Skeletal muscle satellite cell (primary cell): ENCODE data around the gene RNF212B.
"Not testable (repeated sequence)": the region's sequence is repeated elsewhere in the genome, so short reads cannot be mapped to it uniquely, and the experiment has no call there.

Experiments
- H3K27me3 ChIP-seq: 2 replicates; pipeline ENCODE4 v1.7.0; 2013; ENCODE audit warnings: low read length; ENCODE audit not compliant: control insufficient read depth, insufficient read depth
- H3K36me3 ChIP-seq: 2 replicates; pipeline ENCODE4 v1.7.0; 2013; ENCODE audit warnings: mild to moderate bottlenecking, control low read depth, low read length; ENCODE audit not compliant: insufficient read depth
- H3K4me1 ChIP-seq: 2 replicates; pipeline ENCODE4 v1.7.0; 2013; ENCODE audit warnings: low read length; ENCODE audit not compliant: control insufficient read depth, insufficient read depth
- H3K4me2 ChIP-seq: 2 replicates; pipeline ENCODE4 v1.7.0; 2013; ENCODE audit warnings: mild to moderate bottlenecking, low read length
- H3K4me3 ChIP-seq: 2 replicates; pipeline ENCODE4 v1.7.0; 2013; ENCODE audit warnings: low read length
- H3K9ac ChIP-seq: 2 replicates; pipeline ENCODE4 v1.7.0; 2013; ENCODE audit warnings: mild to moderate bottlenecking, low read depth, low read length, moderate library complexity
- H3K9me3 ChIP-seq: replicated peaks from 2 replicates; pipeline ENCODE4 v1.7.0; 2013; ENCODE audit warnings: mild to moderate bottlenecking, control low read depth, low read length

RNF212B gene

GRCh38 chr14:23217032-23218020, 20.4 kb upstream of the RNF212B start:
- Histone ChIP-seq H3K9me3 (no peaks in the 10 kb centered on the region), H3K4me2 (no peak overlapping the region), H3K4me1 (no peaks in the 10 kb centered on the region), H3K27me3 (peaks cover 27% of the 10 kb centered on the region), H3K9ac (no peak overlapping the region), H3K4me3 (no peak overlapping the region), H3K36me3 (no peaks in the 10 kb centered on the region)

GRCh38 chr14:23219075-23219474, 18.7 kb upstream of the RNF212B start:
- H3K4me3 ChIP-seq = no peak overlapping the region
- no peaks in the 10 kb centered on the region for H3K4me1 ChIP-seq
- no peaks in the 10 kb centered on the region for H3K36me3 ChIP-seq
- H3K9me3 ChIP-seq = no peaks in the 10 kb centered on the region
- no peak overlapping the region for H3K9ac ChIP-seq
- no peak overlapping the region for H3K4me2 ChIP-seq
- peaks cover 22% of the 10 kb centered on the region for H3K27me3 ChIP-seq

GRCh38 chr14:23224958-23225357, 12.8 kb upstream of the RNF212B start:
- H3K9ac ChIP-seq, H3K36me3 ChIP-seq, H3K9me3 ChIP-seq, H3K4me3 ChIP-seq, H3K4me1 ChIP-seq, H3K4me2 ChIP-seq: not testable (repeated sequence)
- H3K27me3 ChIP-seq = peaks cover 15% of the 10 kb centered on the region

- Histone ChIP-seq H3K9ac (no peak overlapping the region), H3K27me3 (peaks cover 5% of the 10 kb centered on the region), H3K4me2 (no peak overlapping the region), H3K4me1 (no peaks in the 10 kb centered on the region), H3K4me3 (no peak overlapping the region), H3K36me3 (no peaks in the 10 kb centered on the region), H3K9me3 (no peaks in the 10 kb centered on the region)
These were observed 10.2 kb upstream of the RNF212B start for GRCh38 chr14:23227566-23227965.

GRCh38 chr14:23228812-23229211, 8.9 kb upstream of the RNF212B start:
- H3K4me3 ChIP-seq = no peak overlapping the region
- no peaks in the 10 kb centered on the region for H3K9me3 ChIP-seq
- H3K4me1 ChIP-seq = no peaks in the 10 kb centered on the region
- no peak overlapping the region for H3K9ac ChIP-seq
- H3K36me3 ChIP-seq = no peaks in the 10 kb centered on the region
- H3K4me2 ChIP-seq = no peak overlapping the region
- peaks cover 5% of the 10 kb centered on the region for H3K27me3 ChIP-seq

- H3K4me2 ChIP-seq, H3K4me3 ChIP-seq, H3K9me3 ChIP-seq, H3K9ac ChIP-seq, H3K4me1 ChIP-seq, H3K36me3 ChIP-seq: not testable (repeated sequence)
- H3K27me3 ChIP-seq = peaks cover 20% of the 10 kb centered on the region
These were observed 5.4 kb upstream of the RNF212B start for GRCh38 chr14:23232241-23232808.

- H3K4me2 ChIP-seq = no peak overlapping the region
- H3K4me1 ChIP-seq = peaks cover 6% of the 10 kb centered on the region
- H3K36me3 ChIP-seq = no peaks in the 10 kb centered on the region
- H3K27me3 ChIP-seq = peaks cover 35% of the 10 kb centered on the region
- no peaks in the 10 kb centered on the region for H3K9me3 ChIP-seq
- no peak overlapping the region for H3K9ac ChIP-seq
- H3K4me3 ChIP-seq = no peak overlapping the region
These were observed 2.9 kb downstream of the RNF212B start for GRCh38 chr14:23240661-23241060.

GRCh38 chr14:23241061-23241715, 3.5 kb downstream of the RNF212B start:
- peaks cover 33% of the 10 kb centered on the region for H3K27me3 ChIP-seq
- not testable (repeated sequence) for H3K9ac ChIP-seq, H3K4me1 ChIP-seq, H3K9me3 ChIP-seq, H3K4me3 ChIP-seq, H3K4me2 ChIP-seq, H3K36me3 ChIP-seq

- Histone ChIP-seq H3K9ac (no peak overlapping the region), H3K36me3 (no peaks in the 10 kb centered on the region), H3K4me3 (no peak overlapping the region), H3K4me2 (no peak overlapping the region), H3K9me3 (no peaks in the 10 kb centered on the region), H3K27me3 (peaks cover 30% of the 10 kb centered on the region), H3K4me1 (peaks cover 6% of the 10 kb centered on the region)
These were observed 4.3 kb downstream of the RNF212B start for GRCh38 chr14:23242076-23242475.

GRCh38 chr14:23243066-23243465, 5.3 kb downstream of the RNF212B start:
- no peak overlapping the region for H3K4me3 ChIP-seq
- H3K27me3 ChIP-seq = peaks cover 28% of the 10 kb centered on the region
- no peaks in the 10 kb centered on the region for H3K36me3 ChIP-seq

GRCh38 chr14:23245282-23245681, 7.5 kb downstream of the RNF212B start:
- Histone ChIP-seq H3K9me3 (no peaks in the 10 kb centered on the region), H3K4me3 (no peak overlapping the region), H3K36me3 (no peaks in the 10 kb centered on the region), H3K4me1 (no peaks in the 10 kb centered on the region), H3K27me3 (peaks cover 31% of the 10 kb centered on the region), H3K4me2 (no peak overlapping the region), H3K9ac (no peak overlapping the region)

More at GRCh38 chr14:23243066-23243465, 5.3 kb downstream of the RNF212B start:
- no peak overlapping the region for H3K9ac ChIP-seq
- no peaks in the 10 kb centered on the region for H3K9me3 ChIP-seq
- no peak overlapping the region for H3K4me2 ChIP-seq
- H3K4me1 ChIP-seq = peaks cover 1% of the 10 kb centered on the region
